Neutrophil (primary cell): ENCODE results near the gene CFAP77.

Source experiments
- H3K27ac ChIP-seq: fragments of 200-600 bp; sonication (generic); 2 replicates; pipeline ENCODE4 v1.5.1; 2016; ENCODE audit warnings: mild to moderate bottlenecking, moderate library complexity
- H3K27me3 ChIP-seq: fragments of 200-600 bp; sonication (generic); 2 replicates; pipeline ENCODE4 v1.6.0; 2016; ENCODE audit warnings: mild to moderate bottlenecking
- H3K36me3 ChIP-seq: fragments of 200-600 bp; sonication (generic); 2 replicates; pipeline ENCODE4 v1.5.1; 2017
- H3K4me1 ChIP-seq, 2 experiments: fragments of 200-600 bp in 1 of 2; sonication (generic) in 1 of 2; 1 replicate in 1 of 2; 2 replicates in 1 of 2; pipeline versions ENCODE4 v1.5.1 to v1.6.1; 2013 to 2016; ENCODE audit warnings: low read depth in 1 of 2, low read length in 1 of 2, mild to moderate bottlenecking in 1 of 2, moderate library complexity in 1 of 2; ENCODE audit not compliant: control insufficient read depth in 1 of 2, insufficient read depth in 1 of 2
- H3K4me3 ChIP-seq, 2 experiments: fragments of 200-600 bp in 1 of 2; sonication (generic) in 1 of 2; 1 replicate in 1 of 2; 2 replicates in 1 of 2; pipeline ENCODE4 v1.5.1; 2013 to 2016; ENCODE audit warnings: low read depth in 1 of 2, low read length in 1 of 2, mild to moderate bottlenecking in 1 of 2, moderate library complexity in 1 of 2
- H3K9me3 ChIP-seq: fragments of 200-600 bp; sonication (generic); 2 replicates; pipeline ENCODE4 v1.5.1; 2016
- TF ChIP-seq, protein P1 (sequence below): fragments of 200-600 bp; sonication (generic); IDR thresholded peaks from 2 replicates; pipeline ENCODE4 v1.5.1; 2016; ENCODE audit warnings: antibody characterized with exemption

CFAP77 gene

DNA sequence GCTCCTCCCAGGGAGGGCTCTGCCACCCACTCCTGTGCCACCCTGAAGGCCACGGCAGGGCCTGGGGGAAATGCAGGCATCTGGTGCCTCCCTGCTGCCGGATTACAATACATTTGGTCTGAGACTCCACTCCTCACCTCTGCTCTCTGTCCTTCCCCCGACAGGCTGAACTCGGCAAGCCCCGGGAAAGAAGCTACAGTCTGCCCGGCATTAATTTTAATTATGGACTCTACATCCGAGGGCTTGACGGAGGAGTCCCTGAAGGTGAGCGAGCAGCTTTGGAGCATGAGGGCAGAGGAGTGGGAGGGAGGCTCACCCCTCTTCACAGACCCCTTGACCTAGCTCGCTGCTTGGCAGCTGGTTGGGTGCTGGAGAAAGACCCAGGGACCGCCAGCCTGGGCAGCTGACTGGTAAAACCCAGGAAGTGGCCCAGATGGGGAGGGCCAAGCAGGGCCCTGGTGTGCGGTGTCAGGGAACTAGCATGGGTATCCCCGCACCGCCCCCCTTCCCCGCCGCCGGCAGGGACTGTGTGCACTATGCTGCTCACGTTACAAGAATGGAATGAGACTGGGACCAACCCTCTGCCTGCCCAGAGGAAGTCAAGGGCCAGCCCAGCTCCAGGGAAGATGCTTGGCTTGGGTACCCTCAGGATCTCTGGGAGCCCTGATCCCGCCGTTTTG lies 88.7 kb downstream of the CFAP77 start:
- Histone ChIP-seq H3K4me3 (no peak overlapping the region), H3K27ac (no peak overlapping the region), H3K27me3 (peaks cover 16% of the 10 kb centered on the region), H3K4me1 (no peaks in the 10 kb centered on the region), H3K9me3 (no peaks in the 10 kb centered on the region), H3K36me3 (no peaks in the 10 kb centered on the region)
- TF ChIP-seq, protein P1, sequence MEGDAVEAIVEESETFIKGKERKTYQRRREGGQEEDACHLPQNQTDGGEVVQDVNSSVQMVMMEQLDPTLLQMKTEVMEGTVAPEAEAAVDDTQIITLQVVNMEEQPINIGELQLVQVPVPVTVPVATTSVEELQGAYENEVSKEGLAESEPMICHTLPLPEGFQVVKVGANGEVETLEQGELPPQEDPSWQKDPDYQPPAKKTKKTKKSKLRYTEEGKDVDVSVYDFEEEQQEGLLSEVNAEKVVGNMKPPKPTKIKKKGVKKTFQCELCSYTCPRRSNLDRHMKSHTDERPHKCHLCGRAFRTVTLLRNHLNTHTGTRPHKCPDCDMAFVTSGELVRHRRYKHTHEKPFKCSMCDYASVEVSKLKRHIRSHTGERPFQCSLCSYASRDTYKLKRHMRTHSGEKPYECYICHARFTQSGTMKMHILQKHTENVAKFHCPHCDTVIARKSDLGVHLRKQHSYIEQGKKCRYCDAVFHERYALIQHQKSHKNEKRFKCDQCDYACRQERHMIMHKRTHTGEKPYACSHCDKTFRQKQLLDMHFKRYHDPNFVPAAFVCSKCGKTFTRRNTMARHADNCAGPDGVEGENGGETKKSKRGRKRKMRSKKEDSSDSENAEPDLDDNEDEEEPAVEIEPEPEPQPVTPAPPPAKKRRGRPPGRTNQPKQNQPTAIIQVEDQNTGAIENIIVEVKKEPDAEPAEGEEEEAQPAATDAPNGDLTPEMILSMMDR: no peak

DNA sequence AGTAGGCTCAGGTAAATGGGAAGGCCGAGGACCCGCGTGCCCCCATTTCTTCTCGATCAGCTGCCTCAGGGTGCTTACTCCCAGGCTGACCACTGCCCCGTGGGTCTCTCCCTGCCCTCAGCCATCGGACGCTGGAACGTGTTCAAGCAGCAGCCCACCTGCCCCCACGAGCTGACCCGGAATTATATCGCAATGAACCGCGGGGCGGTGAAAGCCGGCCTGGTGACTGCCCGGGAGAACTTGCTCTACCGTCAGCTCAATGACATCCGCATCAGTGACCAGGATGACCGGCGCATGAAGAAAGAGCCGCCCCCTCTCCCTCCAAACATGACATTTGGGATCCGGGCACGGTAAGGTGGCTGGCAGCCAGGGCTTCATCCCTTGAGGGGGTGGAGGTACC lies 89.2 kb downstream of the CFAP77 start:
- Histone ChIP-seq H3K9me3 (no peaks in the 10 kb centered on the region), H3K27me3 (peaks cover 22% of the 10 kb centered on the region)

DNA sequence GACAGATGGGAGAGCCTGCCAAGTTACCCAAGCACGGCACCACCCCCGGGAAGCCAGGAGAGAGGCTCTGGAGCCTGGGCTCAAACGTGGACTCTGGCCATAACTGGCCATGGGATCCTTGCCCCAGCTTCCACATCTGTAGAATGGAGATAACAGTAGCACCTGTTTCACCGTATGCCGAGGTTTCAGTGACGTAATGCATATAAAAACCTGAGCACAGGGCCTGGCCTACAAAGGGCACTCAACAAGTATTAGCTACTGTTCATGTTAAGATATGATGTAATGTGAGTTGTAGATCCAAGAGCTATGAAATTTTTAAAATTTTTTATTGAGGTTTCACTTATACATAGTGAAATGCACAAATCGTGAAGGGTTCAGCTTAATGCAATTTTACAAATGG lies 90.2 kb downstream of the CFAP77 start:
- no peaks in the 10 kb centered on the region for H3K9me3 ChIP-seq
- H3K27ac ChIP-seq: no peak overlapping the region
- TF ChIP-seq, protein P1: no peak
- H3K4me3 ChIP-seq: no peak overlapping the region
- peaks cover 29% of the 10 kb centered on the region for H3K27me3 ChIP-seq
- H3K36me3 ChIP-seq: no peaks in the 10 kb centered on the region
- H3K4me1 ChIP-seq: no peaks in the 10 kb centered on the region

More for the DNA sequence above, 89.2 kb downstream of the CFAP77 start:
- Histone ChIP-seq H3K4me1 (no peaks in the 10 kb centered on the region), H3K27ac (no peak overlapping the region), H3K36me3 (no peaks in the 10 kb centered on the region), H3K4me3 (no peak overlapping the region)
- TF ChIP-seq, protein P1: no peak

DNA sequence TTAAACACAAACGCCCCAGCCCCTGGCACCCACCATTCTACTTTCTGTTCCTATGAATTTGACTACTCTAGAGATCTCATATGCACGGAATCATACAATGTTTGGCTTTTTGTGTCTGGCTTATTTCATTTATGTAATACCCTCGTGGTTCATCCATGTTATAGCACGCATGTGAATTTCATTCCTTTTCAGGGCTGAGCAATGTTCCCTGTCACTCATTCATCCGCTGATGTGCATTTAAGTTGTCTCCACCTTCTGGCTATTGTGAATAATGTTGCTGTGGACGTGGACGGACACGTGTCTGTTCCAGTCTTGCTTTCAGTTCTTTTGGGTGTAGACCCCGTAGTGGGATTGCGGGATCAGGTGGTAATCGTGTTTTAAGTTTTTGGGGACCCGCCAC lies 92.5 kb downstream of the CFAP77 start:
- no peaks in the 10 kb centered on the region for H3K36me3 ChIP-seq
- H3K4me1 ChIP-seq: peaks cover 0 to 6% of the 10 kb centered on the region in 2 experiments
- TF ChIP-seq, protein P1: no peak
- H3K27me3 ChIP-seq: peaks cover 46% of the 10 kb centered on the region
- H3K9me3 ChIP-seq: no peaks in the 10 kb centered on the region
- H3K27ac ChIP-seq: no peak overlapping the region
- no peak overlapping the region for H3K4me3 ChIP-seq

DNA sequence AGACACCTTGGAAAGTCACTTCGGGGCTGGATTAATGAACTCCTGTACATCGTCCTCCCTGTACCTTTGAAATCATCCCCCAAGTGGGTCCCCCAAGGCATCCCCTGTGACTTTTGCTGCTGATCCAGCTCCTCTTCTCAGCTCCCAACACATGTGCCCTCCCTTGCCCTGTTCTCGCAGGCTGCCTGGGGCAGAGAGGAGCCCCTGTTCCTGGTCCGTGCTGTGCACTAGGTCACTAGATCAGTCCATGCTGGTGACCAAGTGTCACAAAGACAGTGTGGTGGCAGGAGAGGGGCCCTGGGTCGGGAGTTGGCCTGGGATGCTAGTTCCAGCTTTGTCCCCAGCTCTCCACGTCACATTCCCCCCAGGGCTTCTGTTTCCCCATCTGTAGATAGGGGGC lies 93.1 kb downstream of the CFAP77 start:
- Histone ChIP-seq H3K27me3 (peaks cover 52% of the 10 kb centered on the region), H3K4me3 (no peak overlapping the region), H3K4me1 (peaks cover 0 to 6% of the 10 kb centered on the region in 2 experiments), H3K9me3 (no peaks in the 10 kb centered on the region), H3K27ac (no peak overlapping the region), H3K36me3 (no peaks in the 10 kb centered on the region)
- TF ChIP-seq, protein P1: no peak
